Testis (tissue), 3 donors: ENCODE data around the gene OXCT1. TPM values are rescaled to one million over a fixed set of nuclear protein-coding genes. Genes with fewer than 3 reads are reported as not detected.
"Not testable (repeated sequence)": the region's sequence is repeated elsewhere in the genome, so short reads cannot be mapped to it uniquely, and the experiment has no call there.

ENCODE experiments used
- DNase-seq: peaks from one replicate; pipeline ENCODE4 v3.0.0-alpha.2; 2019
- H3K27ac ChIP-seq, 2 donors: fragments of 200-600 bp; sonication (generic); one replicate each; pipeline ENCODE4 v1.5.1; 2019
- H3K27me3 ChIP-seq: fragments of 200-600 bp; sonication (generic); one replicate; pipeline ENCODE4 v1.5.1; 2019
- H3K36me3 ChIP-seq: fragments of 200-600 bp; sonication (generic); one replicate; pipeline ENCODE4 v1.5.1; 2017; ENCODE audit warnings: low read depth; ENCODE audit errors: missing control alignments
- H3K4me1 ChIP-seq: fragments of 200-600 bp; sonication (generic); one replicate; pipeline ENCODE4 v1.5.1; 2019
- H3K4me3 ChIP-seq, 2 donors: fragments of 200-600 bp; sonication (generic); one replicate each; pipeline ENCODE4 v1.5.1; 2017 to 2019
- H3K9me3 ChIP-seq: fragments of 200-600 bp; sonication (generic); one replicate; pipeline ENCODE4 v1.5.1; 2017
- POLR2A ChIP-seq: fragments of 450-650 bp; IDR thresholded peaks from one replicate; pipeline ENCODE4 v1.6.1; 2017; ENCODE audit warnings: antibody characterized with exemption, mild to moderate bottlenecking, moderate library complexity
- WGBS, 2 donors: methylation state at CpG; one replicate each; pipeline ENCODE4 v1.1.5; 2018; 5-methylcytosine and 5-hydroxymethylcytosine counted together
- intact Hi-C: fragments of 100-400 bp; cut with DNase I; formaldehyde crosslinking; loops from one replicate; pipeline ENCODE4 v1.15.1; 2023; ENCODE audit warnings: low total_unique reads
- polyA plus RNA-seq: library from polyadenylated mRNA; stranded (reverse); fragments of 350-450 nt; fragmentation: Illumina TruSeq; extraction: RNeasy Lipid Tissue Mini Kit (QIAGEN cat#74804); gene quantifications from one replicate; pipeline ENCODE4 v1.2.3, GENCODE V29; 2014; ENCODE audit warnings: low read depth, low replicate concordance; ENCODE audit not compliant: insufficient read depth
- total RNA-seq, 2 donors: library from RNA; depleted of rRNA; stranded (reverse); fragments of >200 nt; gene quantifications; one replicate each; pipeline ENCODE4 v1.2.3, GENCODE V29; 2016
- TF ChIP-seq, protein P1 (sequence below), 3 experiments: fragments of 450-650 bp in 2 of 3; fragments of 200-600 bp in 1 of 3; sonication (generic) in 1 of 3; IDR thresholded peaks; one replicate each; pipeline ENCODE4 v1.5.1; 2016 to 2019; ENCODE audit warnings: antibody characterized with exemption in 3 of 3, mild to moderate bottlenecking in 2 of 3, moderate library complexity in 1 of 3

The OXCT1 gene
- total and polyA plus RNA-seq, 3 donors from 2014 or later, result 11.7 to 22.7 (median 16.5) TPM

DNA sequence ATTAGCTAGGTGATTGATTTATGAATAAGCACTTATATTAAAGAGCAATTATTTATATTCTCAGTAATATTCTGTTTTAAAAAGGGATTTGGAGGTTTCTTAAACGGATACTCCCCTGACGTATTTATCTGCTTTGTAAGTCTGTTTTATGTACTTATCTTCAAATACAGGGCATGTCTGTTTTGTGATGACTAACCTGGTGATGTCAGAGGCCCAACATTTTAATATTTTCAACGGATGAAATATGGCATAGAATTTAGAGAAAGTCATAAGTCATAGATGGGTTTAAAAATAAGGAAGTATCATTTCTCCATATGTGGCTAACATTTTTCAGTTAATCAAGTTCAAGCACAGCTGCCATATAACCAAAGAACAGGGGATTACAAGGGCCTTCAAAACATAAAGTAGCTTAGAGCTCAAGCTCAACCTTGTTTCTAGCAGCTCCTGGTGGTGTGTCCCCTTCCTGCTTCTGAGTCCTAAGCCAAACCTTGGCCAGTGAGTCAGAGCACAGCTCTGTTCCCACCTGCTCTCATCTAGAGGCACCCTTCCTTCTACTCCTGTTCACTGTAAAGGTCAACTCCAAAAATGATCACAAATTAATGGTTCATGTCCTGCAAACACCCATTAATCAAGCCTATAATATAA is 131.4 kb downstream of the OXCT1 start:
- intact Hi-C loops, result no loop called here
- WGBS, 2 donors, result 84 to 85% methylated on average over 3 of the region's 3 CpGs
- Histone ChIP-seq H3K4me3 (no peak overlapping the region), H3K27ac (no peak overlapping the region), H3K9me3 (no peaks in the 10 kb centered on the region), H3K4me1 (no peaks in the 10 kb centered on the region), H3K27me3 (no peaks in the 10 kb centered on the region), H3K36me3 (no peaks in the 10 kb centered on the region)
- no peak for DNase-seq
- no peak for TF ChIP-seq POLR2A
- TF ChIP-seq, protein P1, sequence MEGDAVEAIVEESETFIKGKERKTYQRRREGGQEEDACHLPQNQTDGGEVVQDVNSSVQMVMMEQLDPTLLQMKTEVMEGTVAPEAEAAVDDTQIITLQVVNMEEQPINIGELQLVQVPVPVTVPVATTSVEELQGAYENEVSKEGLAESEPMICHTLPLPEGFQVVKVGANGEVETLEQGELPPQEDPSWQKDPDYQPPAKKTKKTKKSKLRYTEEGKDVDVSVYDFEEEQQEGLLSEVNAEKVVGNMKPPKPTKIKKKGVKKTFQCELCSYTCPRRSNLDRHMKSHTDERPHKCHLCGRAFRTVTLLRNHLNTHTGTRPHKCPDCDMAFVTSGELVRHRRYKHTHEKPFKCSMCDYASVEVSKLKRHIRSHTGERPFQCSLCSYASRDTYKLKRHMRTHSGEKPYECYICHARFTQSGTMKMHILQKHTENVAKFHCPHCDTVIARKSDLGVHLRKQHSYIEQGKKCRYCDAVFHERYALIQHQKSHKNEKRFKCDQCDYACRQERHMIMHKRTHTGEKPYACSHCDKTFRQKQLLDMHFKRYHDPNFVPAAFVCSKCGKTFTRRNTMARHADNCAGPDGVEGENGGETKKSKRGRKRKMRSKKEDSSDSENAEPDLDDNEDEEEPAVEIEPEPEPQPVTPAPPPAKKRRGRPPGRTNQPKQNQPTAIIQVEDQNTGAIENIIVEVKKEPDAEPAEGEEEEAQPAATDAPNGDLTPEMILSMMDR (IDR thresholded peaks at IDR 0.05), result no peak

- Histone ChIP-seq H3K27me3 (no peaks in the 10 kb centered on the region), H3K9me3 (no peaks in the 10 kb centered on the region), H3K36me3 (no peaks in the 10 kb centered on the region), H3K27ac (no peak overlapping the region), H3K4me1 (no peaks in the 10 kb centered on the region), H3K4me3 (no peak overlapping the region)
- intact Hi-C loops, result no loop called here
- TF ChIP-seq POLR2A, result no peak
- TF ChIP-seq, protein P1 (IDR thresholded peaks at IDR 0.05), result no peak
- no peak for DNase-seq
Observed at GRCh38 chr5:41736641-41737040, 133.6 kb downstream of the OXCT1 start.

GRCh38 chr5:41735213-41735612 is 135.0 kb downstream of the OXCT1 start:
- Histone ChIP-seq H3K27ac (no peak overlapping the region), H3K4me1 (no peaks in the 10 kb centered on the region), H3K27me3 (no peaks in the 10 kb centered on the region), H3K36me3 (no peaks in the 10 kb centered on the region), H3K9me3 (no peaks in the 10 kb centered on the region), H3K4me3 (no peak overlapping the region)
- TF ChIP-seq, protein P1 (IDR thresholded peaks at IDR 0.05), result no peak
- no peak for TF ChIP-seq POLR2A
- intact Hi-C loops, result no loop called here
- DNase-seq, result no peak

DNA sequence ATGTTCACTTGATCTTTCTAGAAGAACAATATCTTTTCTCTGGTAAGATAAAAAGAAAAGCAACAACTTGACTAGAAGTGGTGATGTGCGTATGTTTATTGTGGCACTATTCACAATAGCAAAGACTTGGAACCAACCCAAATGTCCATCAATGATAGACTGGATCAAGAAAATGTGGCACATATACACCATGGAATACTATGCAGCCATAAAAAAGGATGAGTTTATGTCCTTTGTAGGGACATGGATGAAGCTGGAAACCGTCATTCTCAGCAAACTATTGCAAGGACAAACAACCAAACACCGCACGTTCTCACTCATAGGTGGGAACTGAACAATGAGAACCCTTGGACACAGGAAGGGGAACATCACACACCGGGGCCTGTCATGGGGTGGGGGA is 140.8 kb downstream of the OXCT1 start:
- DNase-seq, H3K4me3 ChIP-seq, H3K4me1 ChIP-seq, H3K27me3 ChIP-seq, H3K36me3 ChIP-seq, H3K9me3 ChIP-seq, intact Hi-C loops, H3K27ac ChIP-seq: not testable (repeated sequence)
- 96% methylated on average over 5 of the region's 5 CpGs for whole genome bisulfite sequencing, 2 donors

DNA sequence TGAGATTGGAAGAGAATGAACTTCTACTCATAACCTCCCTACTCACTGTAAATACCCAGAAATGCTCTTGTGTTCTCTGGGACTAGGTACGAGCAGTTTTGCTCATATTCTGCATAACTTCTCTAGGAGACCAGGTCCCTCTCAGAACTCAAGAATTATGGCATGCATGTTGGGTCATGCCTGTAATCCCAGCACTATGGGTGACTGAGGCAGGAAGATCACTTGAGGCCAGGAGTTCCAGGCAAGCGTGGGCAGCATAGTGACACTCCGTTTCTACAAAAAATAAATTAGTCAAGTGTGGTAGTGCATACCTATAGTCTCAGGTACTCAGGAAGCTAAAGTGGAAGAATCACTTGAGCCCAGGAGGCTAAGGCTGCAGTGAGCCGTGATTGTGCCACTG is 141.9 kb downstream of the OXCT1 start:
- no peak overlapping the region for H3K27ac ChIP-seq
- H3K36me3 ChIP-seq, result no peaks in the 10 kb centered on the region
- no peak for TF ChIP-seq POLR2A
- TF ChIP-seq, protein P1 (IDR thresholded peaks at IDR 0.05), result no peak
- H3K9me3 ChIP-seq, result no peaks in the 10 kb centered on the region
- H3K27me3 ChIP-seq, result no peaks in the 10 kb centered on the region
- H3K4me3 ChIP-seq, result no peak overlapping the region
- WGBS, 2 donors, result 95 to 96% methylated on average over 4 of the region's 4 CpGs
- DNase-seq, result no peak
- no peaks in the 10 kb centered on the region for H3K4me1 ChIP-seq
- intact Hi-C loops, result no loop called here
